HepG2 (cell line): ENCODE measurements around the gene IQSEC1. TPM values are rescaled to one million over a fixed set of nuclear protein-coding genes. Genes with fewer than 3 reads are reported as not detected.

Source experiments
- DMTF1 ChIP-seq: sonication (generic); formaldehyde crosslinking; IDR thresholded peaks from 2 replicates; pipeline ENCODE4 v1.4.0; 2020; ENCODE audit warnings: mild to moderate bottlenecking, missing genetic modification reagents
- MEIS2 ChIP-seq: sonication (generic); formaldehyde crosslinking; IDR thresholded peaks from 2 replicates; pipeline ENCODE4 v1.9.0; 2021; ENCODE audit warnings: mild to moderate bottlenecking, missing genetic modification reagents
- ZBTB33 ChIP-seq: sonication (generic); formaldehyde crosslinking; IDR thresholded peaks from 2 replicates; pipeline ENCODE4 v1.4.0; 2020; ENCODE audit warnings: missing genetic modification reagents
- ZNF326 ChIP-seq: sonication (generic); formaldehyde crosslinking; IDR thresholded peaks from 2 replicates; pipeline ENCODE4 v1.4.0; 2020; ENCODE audit warnings: missing genetic modification reagents, borderline replicate concordance
- ZNF670 ChIP-seq: sonication (generic); formaldehyde crosslinking; IDR thresholded peaks from 2 replicates; pipeline ENCODE4 v1.8.0; 2022; ENCODE audit warnings: mild to moderate bottlenecking, missing genetic modification reagents, borderline replicate concordance
- polyA plus RNA-seq, 8 experiments: library from polyadenylated mRNA; depleted of rRNA in 3 of 8; stranded (reverse) in 7 of 8; unstranded in 1 of 8; fragments of >200 nt; fragmentation: Illumina TruSeq in 4 of 8; extraction: Trizol in 4 of 8; gene quantifications; 2 replicates each; pipeline versions ENCODE4 v1.2.1 to v1.2.3, GENCODE V29; 2011 to 2016; ENCODE audit warnings: low read depth in 4 of 8, missing spikeins in 1 of 8, mixed read lengths in 1 of 8; ENCODE audit not compliant: insufficient read depth in 1 of 8
- total RNA-seq, 5 experiments: library from RNA; depleted of rRNA; stranded (reverse); fragments of >200 nt; fragmentation: Illumina TruSeq; extraction: Trizol; gene quantifications; 2 replicates each; pipeline ENCODE4 v1.2.3, GENCODE V29; 2016; ENCODE audit warnings: low read depth in 1 of 5
- TF ChIP-seq, protein P1 (sequence below), 2 experiments: sonication (generic) in 1 of 2; formaldehyde crosslinking in 1 of 2; IDR thresholded peaks; 2 replicates each; pipeline versions ENCODE4 v1.4.0 to v1.6.1; 2016 to 2020; ENCODE audit warnings: borderline replicate concordance in 1 of 2, low read depth in 1 of 2, mild to moderate bottlenecking in 1 of 2, missing genetic modification reagents in 1 of 2

IQSEC1 gene
- total and polyA plus RNA-seq, 2 of the 13 experiments (the other 11 are each of a cell fraction or from before 2014, with no cell fraction given) = 17.4 to 20.2 TPM

DNA sequence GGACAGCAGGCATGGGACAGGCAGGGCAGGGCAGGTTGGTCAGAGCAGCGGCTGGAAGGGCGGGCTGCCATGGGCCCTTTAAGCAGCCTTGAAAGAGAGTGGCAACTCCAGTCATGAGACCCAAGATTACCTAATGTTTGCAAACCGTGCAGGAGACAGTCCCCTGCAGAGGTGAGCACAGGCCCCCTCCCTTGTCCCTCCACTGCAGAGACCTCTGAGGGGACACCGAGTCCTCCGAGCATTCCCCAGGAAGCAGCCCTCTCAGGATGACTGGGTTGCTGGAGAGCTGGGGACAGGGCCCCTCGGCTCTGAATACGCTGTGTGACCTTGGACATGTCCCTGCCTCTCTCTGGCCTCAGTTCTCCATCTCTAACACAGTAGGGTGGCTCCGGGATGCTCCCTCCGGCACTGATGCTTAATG lies 81.4 kb downstream of the IQSEC1 start (continued):
- TF ChIP-seq, protein P1, sequence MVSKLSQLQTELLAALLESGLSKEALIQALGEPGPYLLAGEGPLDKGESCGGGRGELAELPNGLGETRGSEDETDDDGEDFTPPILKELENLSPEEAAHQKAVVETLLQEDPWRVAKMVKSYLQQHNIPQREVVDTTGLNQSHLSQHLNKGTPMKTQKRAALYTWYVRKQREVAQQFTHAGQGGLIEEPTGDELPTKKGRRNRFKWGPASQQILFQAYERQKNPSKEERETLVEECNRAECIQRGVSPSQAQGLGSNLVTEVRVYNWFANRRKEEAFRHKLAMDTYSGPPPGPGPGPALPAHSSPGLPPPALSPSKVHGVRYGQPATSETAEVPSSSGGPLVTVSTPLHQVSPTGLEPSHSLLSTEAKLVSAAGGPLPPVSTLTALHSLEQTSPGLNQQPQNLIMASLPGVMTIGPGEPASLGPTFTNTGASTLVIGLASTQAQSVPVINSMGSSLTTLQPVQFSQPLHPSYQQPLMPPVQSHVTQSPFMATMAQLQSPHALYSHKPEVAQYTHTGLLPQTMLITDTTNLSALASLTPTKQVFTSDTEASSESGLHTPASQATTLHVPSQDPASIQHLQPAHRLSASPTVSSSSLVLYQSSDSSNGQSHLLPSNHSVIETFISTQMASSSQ (IDR thresholded peaks at IDR 0.05; ENCODE audit: low read depth) = no peak
- TF ChIP-seq, protein P1 (CRISPR knock-in tag; IDR thresholded peaks at IDR 0.05; ENCODE audit: borderline replicate concordance) = peak; percentile 19; the same call in 1 of the 2 replicates
- TF ChIP-seq DMTF1 (no peak), MEIS2 (CRISPR knock-in tag) (no peak), ZNF326 (no peak), ZNF670 (no peak), ZBTB33 (CRISPR knock-in tag) (no peak)
